ENCODE results near the gene SGCG. TPM values are rescaled to one million over a fixed set of nuclear protein-coding genes. Genes with fewer than 3 reads are reported as not detected.

The SGCG gene
- total RNA-seq, 1 donor from 2014 or later: 5.6 TPM

- no peak for TF ChIP-seq CTCF (conservative IDR thresholded peaks at IDR 0.05)
- Mint-ChIP-seq H3K4me1 (ENCODE audit: unreplicated experiment) (peaks cover 11% of the 10 kb centered on the region), H3K36me3 (no peaks in the 10 kb centered on the region)
Measured at GRCh38 chr13:23183292-23183691, 2.5 kb downstream of the SGCG start.

DNA sequence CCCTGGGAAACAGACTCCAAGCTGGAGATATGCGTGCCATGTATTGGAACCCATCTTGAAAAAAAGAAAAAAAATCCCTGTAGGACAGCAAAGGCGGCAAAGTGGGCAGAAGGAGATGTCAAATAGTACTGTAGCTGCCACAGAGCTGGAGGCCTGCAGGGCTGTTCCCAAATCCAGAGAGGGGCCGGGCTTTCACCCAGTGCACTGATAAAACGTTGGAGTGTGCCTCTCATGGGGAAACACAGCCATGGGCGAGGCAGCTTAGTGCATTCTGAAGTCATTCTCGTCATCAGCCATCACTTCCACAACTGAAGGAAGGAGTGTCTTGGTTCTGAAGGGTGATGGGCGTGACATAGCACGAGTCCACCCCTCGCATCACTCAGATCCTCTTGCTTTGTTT lies 4.8 kb downstream of the SGCG start:
- Mint-ChIP-seq H3K27ac (no peak overlapping the region), H3K9me3 (no peaks in the 10 kb centered on the region), H3K4me3 (no peak overlapping the region), H3K4me1 (ENCODE audit: unreplicated experiment) (peaks cover 4% of the 10 kb centered on the region), H3K36me3 (no peaks in the 10 kb centered on the region), H3K27me3 (no peaks in the 10 kb centered on the region)
- no peak for TF ChIP-seq CTCF (conservative IDR thresholded peaks at IDR 0.05)
- no peak for DNase-seq (ENCODE audit: extremely low spot score, unreplicated experiment)

More at GRCh38 chr13:23183292-23183691, 2.5 kb downstream of the SGCG start:
- DNase-seq (ENCODE audit: extremely low spot score, unreplicated experiment): no peak
- Mint-ChIP-seq H3K27me3 (no peaks in the 10 kb centered on the region), H3K4me3 (no peak overlapping the region), H3K9me3 (no peaks in the 10 kb centered on the region), H3K27ac (no peak overlapping the region)

GRCh38 chr13:23201870-23202269 lies 21.1 kb downstream of the SGCG start:
- Mint-ChIP-seq H3K27ac (no peak overlapping the region), H3K27me3 (no peaks in the 10 kb centered on the region), H3K36me3 (no peaks in the 10 kb centered on the region), H3K4me1 (ENCODE audit: unreplicated experiment) (peaks cover 5% of the 10 kb centered on the region), H3K9me3 (no peaks in the 10 kb centered on the region), H3K4me3 (no peak overlapping the region)
- no peak for DNase-seq (ENCODE audit: extremely low spot score, unreplicated experiment)
- no peak for TF ChIP-seq CTCF (conservative IDR thresholded peaks at IDR 0.05)

- H3K4me3 Mint-ChIP-seq: no peak overlapping the region
- H3K4me1 Mint-ChIP-seq (ENCODE audit: unreplicated experiment): peaks cover 5% of the 10 kb centered on the region
- H3K27me3 Mint-ChIP-seq: no peaks in the 10 kb centered on the region
- H3K27ac Mint-ChIP-seq: no peak overlapping the region
- peaks cover 3% of the 10 kb centered on the region for H3K36me3 Mint-ChIP-seq
- no peaks in the 10 kb centered on the region for H3K9me3 Mint-ChIP-seq
- TF ChIP-seq CTCF (conservative IDR thresholded peaks at IDR 0.05): no peak
- DNase-seq (ENCODE audit: extremely low spot score, unreplicated experiment): no peak
Measured at GRCh38 chr13:23202383-23202782, 21.6 kb downstream of the SGCG start.

GRCh38 chr13:23203516-23203915 lies 22.7 kb downstream of the SGCG start:
- Mint-ChIP-seq H3K27me3 (no peaks in the 10 kb centered on the region), H3K9me3 (no peaks in the 10 kb centered on the region), H3K27ac (no peak overlapping the region), H3K4me1 (ENCODE audit: unreplicated experiment) (peaks cover 5% of the 10 kb centered on the region), H3K36me3 (peaks cover 4% of the 10 kb centered on the region), H3K4me3 (no peak overlapping the region)
- DNase-seq (ENCODE audit: extremely low spot score, unreplicated experiment): no peak
- TF ChIP-seq CTCF (conservative IDR thresholded peaks at IDR 0.05): no peak

- Mint-ChIP-seq H3K27me3 (no peaks in the 10 kb centered on the region), H3K4me1 (ENCODE audit: unreplicated experiment) (peaks cover 5% of the 10 kb centered on the region), H3K4me3 (no peak overlapping the region), H3K27ac (no peak overlapping the region), H3K36me3 (peaks cover 4% of the 10 kb centered on the region), H3K9me3 (no peaks in the 10 kb centered on the region)
- TF ChIP-seq CTCF (conservative IDR thresholded peaks at IDR 0.05): no peak
- DNase-seq (ENCODE audit: extremely low spot score, unreplicated experiment): no peak
Measured at GRCh38 chr13:23205807-23206206, 25.0 kb downstream of the SGCG start.

All from type B pancreatic cell (in vitro differentiated cells).